ENCODE results near the gene HPSE2. TPM values are rescaled to one million over a fixed set of nuclear protein-coding genes. Genes with fewer than 3 reads are reported as not detected.
"Not testable (repeated sequence)": the region's sequence is repeated elsewhere in the genome, so short reads cannot be mapped to it uniquely, and the experiment has no call there.

HPSE2 gene
- total RNA-seq, 1 donor from 2014 or later: 3.4 TPM

DNA sequence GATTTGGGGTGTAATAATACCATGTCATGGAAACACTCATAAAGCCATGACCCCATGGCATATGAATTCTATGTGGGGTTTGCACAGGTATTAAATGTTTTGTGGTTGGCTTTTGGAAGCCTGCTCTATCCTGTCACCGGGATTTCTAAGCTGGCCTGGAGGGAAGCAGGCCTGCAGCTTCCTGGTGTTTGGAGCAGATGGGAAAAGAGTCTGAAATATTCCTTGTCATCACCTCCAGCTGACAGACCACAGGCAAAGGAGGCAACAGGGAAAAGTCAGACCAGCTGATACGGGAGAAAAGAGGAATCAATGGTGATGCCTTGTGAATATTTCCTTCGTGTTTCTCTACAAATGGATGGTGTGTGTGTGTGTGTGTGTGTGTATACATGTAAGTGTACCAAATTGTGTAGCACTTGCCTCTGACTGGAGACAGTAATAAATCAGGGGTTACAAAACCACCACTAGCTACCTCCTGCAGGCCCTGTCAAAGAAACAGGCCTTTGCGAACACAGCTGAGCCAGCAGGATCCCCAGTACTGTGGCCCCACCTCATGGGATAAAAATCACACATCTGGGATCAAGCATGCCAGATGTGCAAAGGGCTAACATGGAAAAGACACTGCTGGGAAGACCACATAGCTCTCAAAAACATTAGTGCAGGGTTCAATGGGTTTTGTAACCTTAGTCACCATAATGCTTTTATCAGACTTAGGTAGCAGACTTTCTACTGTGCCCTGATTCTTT lies 668.1 kb downstream of the HPSE2 start:
- TF ChIP-seq, protein P1, sequence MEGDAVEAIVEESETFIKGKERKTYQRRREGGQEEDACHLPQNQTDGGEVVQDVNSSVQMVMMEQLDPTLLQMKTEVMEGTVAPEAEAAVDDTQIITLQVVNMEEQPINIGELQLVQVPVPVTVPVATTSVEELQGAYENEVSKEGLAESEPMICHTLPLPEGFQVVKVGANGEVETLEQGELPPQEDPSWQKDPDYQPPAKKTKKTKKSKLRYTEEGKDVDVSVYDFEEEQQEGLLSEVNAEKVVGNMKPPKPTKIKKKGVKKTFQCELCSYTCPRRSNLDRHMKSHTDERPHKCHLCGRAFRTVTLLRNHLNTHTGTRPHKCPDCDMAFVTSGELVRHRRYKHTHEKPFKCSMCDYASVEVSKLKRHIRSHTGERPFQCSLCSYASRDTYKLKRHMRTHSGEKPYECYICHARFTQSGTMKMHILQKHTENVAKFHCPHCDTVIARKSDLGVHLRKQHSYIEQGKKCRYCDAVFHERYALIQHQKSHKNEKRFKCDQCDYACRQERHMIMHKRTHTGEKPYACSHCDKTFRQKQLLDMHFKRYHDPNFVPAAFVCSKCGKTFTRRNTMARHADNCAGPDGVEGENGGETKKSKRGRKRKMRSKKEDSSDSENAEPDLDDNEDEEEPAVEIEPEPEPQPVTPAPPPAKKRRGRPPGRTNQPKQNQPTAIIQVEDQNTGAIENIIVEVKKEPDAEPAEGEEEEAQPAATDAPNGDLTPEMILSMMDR (IDR thresholded peaks at IDR 0.05): no peak
- Histone ChIP-seq H3K9me3 (no peaks in the 10 kb centered on the region), H3K27ac (no peak overlapping the region), H3K4me1 (no peaks in the 10 kb centered on the region), H3K27me3 (no peaks in the 10 kb centered on the region), H3K36me3 (no peaks in the 10 kb centered on the region), H3K4me3 (no peak overlapping the region)
- ATAC-seq (no peak), DNase-seq (no peak)
- intact Hi-C loops (cut with DNase I): no loop called here

DNA sequence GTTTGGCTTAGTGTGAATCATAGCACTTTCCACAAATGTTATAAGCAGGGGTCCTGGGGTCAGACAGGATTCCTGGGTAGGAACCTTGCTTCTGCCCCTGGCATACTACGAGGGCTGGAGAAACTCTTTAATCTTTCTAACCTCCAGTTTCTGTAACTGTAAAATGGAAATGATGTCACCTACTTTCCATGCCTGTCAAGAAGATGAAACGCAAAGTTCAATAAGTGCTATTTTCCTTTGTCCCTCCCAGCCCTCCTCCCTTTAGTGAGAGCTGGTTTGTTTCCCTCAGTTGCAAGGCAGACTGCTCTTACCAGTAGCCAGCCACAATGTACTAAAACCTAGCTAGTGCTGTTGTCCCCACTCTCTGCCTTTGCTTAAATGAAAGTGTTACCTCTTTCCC lies 671.8 kb downstream of the HPSE2 start:
- no peaks in the 10 kb centered on the region for H3K9me3 ChIP-seq
- ATAC-seq (no peak), DNase-seq (no peak)
- H3K27ac ChIP-seq: no peak overlapping the region
- TF ChIP-seq, protein P1 (IDR thresholded peaks at IDR 0.05): no peak
- H3K4me1 ChIP-seq: no peaks in the 10 kb centered on the region
- H3K27me3 ChIP-seq: no peaks in the 10 kb centered on the region
- intact Hi-C loops (cut with DNase I): no loop called here
- no peak overlapping the region for H3K4me3 ChIP-seq
- H3K36me3 ChIP-seq: no peaks in the 10 kb centered on the region

DNA sequence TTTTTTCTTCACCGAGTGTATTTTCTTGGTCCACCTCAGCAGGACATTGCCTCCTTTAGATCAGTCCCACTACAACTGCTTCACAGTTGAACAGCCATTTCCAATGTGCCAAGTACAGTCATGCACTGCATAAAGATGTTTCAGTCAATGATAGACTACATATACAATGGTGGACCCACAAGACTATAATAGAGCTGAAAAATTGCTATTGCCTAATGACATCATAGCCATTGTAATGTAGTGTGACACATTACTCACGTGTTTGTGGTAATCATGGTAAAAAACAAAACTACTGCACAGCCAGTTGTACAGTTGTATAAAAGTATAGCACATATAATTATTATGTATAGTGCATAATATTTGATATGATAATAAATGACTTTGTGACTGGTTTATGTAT lies 675.1 kb downstream of the HPSE2 start:
- Histone ChIP-seq H3K4me3 (no peak overlapping the region), H3K27ac (no peak overlapping the region), H3K4me1 (no peaks in the 10 kb centered on the region), H3K36me3 (no peaks in the 10 kb centered on the region), H3K27me3 (no peaks in the 10 kb centered on the region), H3K9me3 (no peaks in the 10 kb centered on the region)
- DNase-seq: no peak
- TF ChIP-seq, protein P1 (IDR thresholded peaks at IDR 0.05): no peak
- intact Hi-C loops (cut with DNase I): no loop called here
- ATAC-seq: no peak

DNA sequence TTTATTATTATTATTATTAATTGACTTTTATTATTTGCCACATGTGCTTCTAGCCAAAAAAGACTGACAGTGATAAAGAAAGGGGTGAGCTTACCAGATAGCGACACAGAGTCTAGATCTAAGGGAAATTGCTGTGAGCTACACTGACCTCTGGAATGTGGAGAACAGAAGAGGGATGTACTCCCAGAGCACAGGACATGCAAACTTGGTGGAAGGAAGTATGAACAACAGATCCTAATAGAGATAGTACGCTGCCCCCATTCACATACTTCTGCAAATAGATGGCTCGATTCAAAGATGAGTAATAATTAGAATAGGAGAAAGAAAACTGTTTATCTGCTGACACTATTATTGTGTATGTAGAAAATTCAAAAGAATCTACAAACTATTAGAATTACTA lies 679.6 kb downstream of the HPSE2 start:
- no peaks in the 10 kb centered on the region for H3K27me3 ChIP-seq
- TF ChIP-seq, protein P1 (IDR thresholded peaks at IDR 0.05): no peak
- ATAC-seq (no peak), DNase-seq (no peak)
- H3K4me1 ChIP-seq: no peaks in the 10 kb centered on the region
- H3K4me3 ChIP-seq: no peak overlapping the region
- no peaks in the 10 kb centered on the region for H3K36me3 ChIP-seq
- H3K9me3 ChIP-seq: no peaks in the 10 kb centered on the region
- H3K27ac ChIP-seq: no peak overlapping the region
- intact Hi-C loops (cut with DNase I): no loop called here

DNA sequence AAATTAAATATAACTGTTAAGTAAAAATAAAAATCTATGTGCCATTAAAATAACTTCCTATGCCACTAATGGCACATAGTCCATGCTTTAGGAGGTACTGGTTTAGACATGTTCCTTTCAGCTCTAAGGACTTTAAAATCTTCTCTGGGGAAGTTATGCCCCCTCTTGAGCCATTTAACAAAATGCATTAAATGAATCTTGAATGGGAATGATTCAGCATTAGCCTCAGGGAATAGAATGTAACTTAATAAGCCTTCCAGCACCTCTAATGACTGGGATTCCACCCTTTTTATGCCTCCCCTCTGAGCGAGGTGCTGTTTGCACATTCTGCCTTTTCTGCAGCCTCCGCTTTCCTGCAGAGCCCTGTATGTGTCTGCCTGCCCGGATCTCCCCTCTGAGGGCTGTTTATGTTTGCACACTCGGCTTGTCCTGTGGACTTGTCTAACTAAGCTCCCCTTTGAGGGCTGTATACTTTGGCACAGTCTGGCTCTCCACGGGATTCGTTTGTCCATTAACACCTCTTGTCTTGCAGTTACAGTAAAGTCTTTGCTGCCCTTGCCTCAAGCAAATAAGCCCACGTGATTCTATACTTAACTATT lies 680.5 kb downstream of the HPSE2 start:
- H3K27ac ChIP-seq: no peak overlapping the region
- H3K27me3 ChIP-seq: no peaks in the 10 kb centered on the region
- TF ChIP-seq, protein P1 (IDR thresholded peaks at IDR 0.05): no peak
- H3K4me1 ChIP-seq: no peaks in the 10 kb centered on the region
- no peaks in the 10 kb centered on the region for H3K9me3 ChIP-seq
- no peak overlapping the region for H3K4me3 ChIP-seq
- peak; percentile 28 for ATAC-seq
- no peak for DNase-seq
- no peaks in the 10 kb centered on the region for H3K36me3 ChIP-seq
- intact Hi-C loops (cut with DNase I): no loop called here

DNA sequence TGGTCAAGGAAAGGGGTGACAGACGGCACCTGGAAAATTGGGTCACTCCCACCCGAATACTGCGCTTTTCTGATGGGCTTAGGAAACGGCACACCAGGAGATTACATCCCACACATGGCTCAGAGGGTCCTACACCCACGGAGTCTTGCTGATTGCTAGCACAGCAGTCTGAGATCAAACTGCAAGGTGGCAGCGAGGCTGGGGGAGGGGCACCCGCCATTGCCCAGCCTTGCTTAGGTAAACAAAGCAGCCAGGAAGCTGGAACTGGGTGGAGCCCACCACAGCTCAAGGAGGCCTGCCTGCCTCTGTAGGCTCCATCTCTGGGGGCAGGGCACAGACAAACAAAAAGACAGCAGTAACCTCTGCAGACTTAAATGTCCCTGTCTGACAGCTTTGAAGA lies 694.1 kb downstream of the HPSE2 start:
- H3K9me3 ChIP-seq; H3K27ac ChIP-seq; DNase-seq; intact Hi-C loops (cut with DNase I); H3K4me1 ChIP-seq; H3K36me3 ChIP-seq; H3K4me3 ChIP-seq; ATAC-seq; H3K27me3 ChIP-seq: not testable (repeated sequence)
